ENCODE data around the gene MTERF2.
A peak's percentile ranks its signal among the peaks of the same experiment; 100 is the strongest.
"Not testable (repeated sequence)": the region's sequence is repeated elsewhere in the genome, so short reads cannot be mapped to it uniquely, and the experiment has no call there.

MTERF2 gene

GRCh38 chr12:106999446-106999845, 12.5 kb upstream of the MTERF2 start:
- no peak overlapping the region for H3K23ac ChIP-seq (ENCODE audit: low read length)
- no CpG with 5 or more reads among the region's 6 CpGs for WGBS (ENCODE audit: extremely low coverage, insufficient coverage, low lambda C conversion rate)
- no peak overlapping the region for H2BK15ac ChIP-seq (replicated peaks; ENCODE audit: low read depth)
- no peak overlapping the region for H3K18ac ChIP-seq (ENCODE audit: low read length)
- H3K27me3 ChIP-seq (ENCODE audit: insufficient read depth, low read length, poor library complexity): no peaks in the 10 kb centered on the region
- no peak overlapping the region for H2AK5ac ChIP-seq (ENCODE audit: low read length)
- H3K4me3 ChIP-seq (ENCODE audit: low read length): no peak overlapping the region
- no peaks in the 10 kb centered on the region for H3K79me1 ChIP-seq (ENCODE audit: low read length)
- no peak for DNase-seq
- no peak overlapping the region for H2BK120ac ChIP-seq (ENCODE audit: low read depth, low read length)
- H4K5ac ChIP-seq (ENCODE audit: low read length): no peak overlapping the region
- H3K36me3 ChIP-seq (ENCODE audit: control insufficient read depth, insufficient read depth, low read length): no peaks in the 10 kb centered on the region
- no peak overlapping the region for H4K8ac ChIP-seq (ENCODE audit: low read depth, low read length)
- H3K79me2 ChIP-seq (ENCODE audit: control insufficient read depth, insufficient read depth, low read length): no peaks in the 10 kb centered on the region
- no peak overlapping the region for H3K4ac ChIP-seq (ENCODE audit: low read depth, low read length)
- H2BK5ac ChIP-seq (ENCODE audit: low read length): no peak overlapping the region
- H3K9ac ChIP-seq (ENCODE audit: low read length): no peak overlapping the region
- no peak overlapping the region for H3K4me2 ChIP-seq (ENCODE audit: low read length)
- H3K27ac ChIP-seq (ENCODE audit: low read depth, low read length): no peak overlapping the region
- no peaks in the 10 kb centered on the region for H3K4me1 ChIP-seq (ENCODE audit: control insufficient read depth, low read depth, low read length)
- no peak overlapping the region for H3K56ac ChIP-seq (ENCODE audit: low read length)

GRCh38 chr12:106997916-106998315, 11.0 kb upstream of the MTERF2 start:
- Histone ChIP-seq H2BK5ac (ENCODE audit: low read length) (no peak overlapping the region), H4K8ac (ENCODE audit: low read depth, low read length) (no peak overlapping the region), H2BK120ac (ENCODE audit: low read depth, low read length) (no peak overlapping the region), H3K4me1 (ENCODE audit: control insufficient read depth, low read depth, low read length) (no peaks in the 10 kb centered on the region), H3K27me3 (ENCODE audit: insufficient read depth, low read length, poor library complexity) (no peaks in the 10 kb centered on the region), H3K79me1 (ENCODE audit: low read length) (no peaks in the 10 kb centered on the region), H3K79me2 (ENCODE audit: control insufficient read depth, insufficient read depth, low read length) (no peaks in the 10 kb centered on the region), H3K36me3 (ENCODE audit: control insufficient read depth, insufficient read depth, low read length) (no peaks in the 10 kb centered on the region), H4K5ac (ENCODE audit: low read length) (no peak overlapping the region), H2AK5ac (ENCODE audit: low read length) (no peak overlapping the region), H3K4ac (ENCODE audit: low read depth, low read length) (no peak overlapping the region), H3K27ac (ENCODE audit: low read depth, low read length) (no peak overlapping the region), H3K4me2 (ENCODE audit: low read length) (no peak overlapping the region), H3K18ac (ENCODE audit: low read length) (no peak overlapping the region), H3K23ac (ENCODE audit: low read length) (no peak overlapping the region), H3K56ac (ENCODE audit: low read length) (no peak overlapping the region), H2BK15ac (replicated peaks; ENCODE audit: low read depth) (no peak overlapping the region), H3K9ac (ENCODE audit: low read length) (no peak overlapping the region), H3K4me3 (ENCODE audit: low read length) (no peak overlapping the region)
- WGBS (ENCODE audit: extremely low coverage, insufficient coverage, low lambda C conversion rate): no CpG with 5 or more reads among the region's 1 CpG
- no peak for DNase-seq

DNA sequence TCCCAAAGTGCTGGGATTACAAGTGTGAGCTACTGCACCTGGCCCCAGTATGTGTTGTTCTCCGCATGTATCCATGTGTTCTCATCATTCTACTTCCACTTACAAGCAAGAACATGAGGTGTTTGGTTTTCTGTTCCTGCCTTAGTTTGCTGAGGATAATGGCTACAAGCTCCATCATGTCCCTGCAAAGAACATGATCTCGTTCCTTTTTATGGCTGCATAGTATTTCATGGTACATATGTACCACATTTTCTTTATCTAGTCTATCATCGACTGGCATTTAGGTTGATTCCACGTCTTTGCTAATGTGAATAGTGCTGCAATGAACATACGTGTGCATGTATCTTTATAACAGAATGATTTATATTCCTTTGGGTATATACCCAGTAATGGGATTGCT, 9.2 kb upstream of the MTERF2 start:
- H2BK15ac ChIP-seq (replicated peaks; ENCODE audit: low read depth); H3K18ac ChIP-seq (ENCODE audit: low read length); H3K56ac ChIP-seq (ENCODE audit: low read length); H2AK5ac ChIP-seq (ENCODE audit: low read length); H2BK120ac ChIP-seq (ENCODE audit: low read depth, low read length); DNase-seq; H4K5ac ChIP-seq (ENCODE audit: low read length); H3K36me3 ChIP-seq (ENCODE audit: control insufficient read depth, insufficient read depth, low read length); H4K8ac ChIP-seq (ENCODE audit: low read depth, low read length); H3K9ac ChIP-seq (ENCODE audit: low read length); H3K27me3 ChIP-seq (ENCODE audit: insufficient read depth, low read length, poor library complexity); H3K79me1 ChIP-seq (ENCODE audit: low read length); H3K23ac ChIP-seq (ENCODE audit: low read length); H3K27ac ChIP-seq (ENCODE audit: low read depth, low read length); H3K4me2 ChIP-seq (ENCODE audit: low read length); H2BK5ac ChIP-seq (ENCODE audit: low read length); H3K4ac ChIP-seq (ENCODE audit: low read depth, low read length); H3K4me1 ChIP-seq (ENCODE audit: control insufficient read depth, low read depth, low read length); H3K79me2 ChIP-seq (ENCODE audit: control insufficient read depth, insufficient read depth, low read length); H3K4me3 ChIP-seq (ENCODE audit: low read length): not testable (repeated sequence)
- WGBS (ENCODE audit: extremely low coverage, insufficient coverage, low lambda C conversion rate): no CpG with 5 or more reads among the region's 5 CpGs

GRCh38 chr12:106994579-106995220, 7.8 kb upstream of the MTERF2 start:
- no peak overlapping the region for H2BK15ac ChIP-seq (replicated peaks; ENCODE audit: low read depth)
- no CpG with 5 or more reads among the region's 2 CpGs for WGBS (ENCODE audit: extremely low coverage, insufficient coverage, low lambda C conversion rate)
- H3K79me1 ChIP-seq (ENCODE audit: low read length): no peaks in the 10 kb centered on the region
- H3K27me3 ChIP-seq (ENCODE audit: insufficient read depth, low read length, poor library complexity): no peaks in the 10 kb centered on the region
- no peak overlapping the region for H4K5ac ChIP-seq (ENCODE audit: low read length)
- H3K18ac ChIP-seq (ENCODE audit: low read length): no peak overlapping the region
- H3K4me1 ChIP-seq (ENCODE audit: control insufficient read depth, low read depth, low read length): no peaks in the 10 kb centered on the region
- H3K36me3 ChIP-seq (ENCODE audit: control insufficient read depth, insufficient read depth, low read length): no peaks in the 10 kb centered on the region
- no peak overlapping the region for H2BK5ac ChIP-seq (ENCODE audit: low read length)
- H4K8ac ChIP-seq (ENCODE audit: low read depth, low read length): no peak overlapping the region
- no peak overlapping the region for H2BK120ac ChIP-seq (ENCODE audit: low read depth, low read length)
- H3K4ac ChIP-seq (ENCODE audit: low read depth, low read length): no peak overlapping the region
- no peak overlapping the region for H3K27ac ChIP-seq (ENCODE audit: low read depth, low read length)
- H3K23ac ChIP-seq (ENCODE audit: low read length): no peak overlapping the region
- no peak overlapping the region for H2AK5ac ChIP-seq (ENCODE audit: low read length)
- DNase-seq: no peak
- H3K79me2 ChIP-seq (ENCODE audit: control insufficient read depth, insufficient read depth, low read length): no peaks in the 10 kb centered on the region
- no peak overlapping the region for H3K4me2 ChIP-seq (ENCODE audit: low read length)
- H3K4me3 ChIP-seq (ENCODE audit: low read length): no peak overlapping the region
- H3K56ac ChIP-seq (ENCODE audit: low read length): no peak overlapping the region
- no peak overlapping the region for H3K9ac ChIP-seq (ENCODE audit: low read length)

DNA sequence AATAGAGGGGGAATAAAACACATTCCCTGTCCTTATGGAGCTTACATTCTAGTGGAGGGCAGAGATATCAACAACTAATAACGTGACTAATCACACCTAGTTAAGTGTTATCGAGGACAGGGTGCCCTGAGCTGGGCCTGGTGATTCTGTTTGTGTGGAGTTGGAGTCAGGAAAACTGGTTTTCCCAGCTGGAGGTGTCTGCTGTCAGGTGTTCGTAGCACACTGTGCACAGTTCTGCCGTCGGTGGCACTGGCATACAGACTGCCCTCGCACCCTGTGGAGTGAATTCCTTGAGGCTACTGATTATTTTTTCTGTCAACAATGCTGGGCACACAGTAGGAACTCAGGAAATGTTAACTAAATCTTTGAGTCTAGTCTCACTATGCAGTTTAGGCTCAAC, 900 bp upstream of the MTERF2 start:
- DNase-seq: peak; percentile 44
- no peak overlapping the region for H3K27ac ChIP-seq (ENCODE audit: low read depth, low read length)

GRCh38 chr12:106986135-106986534, 811 bp downstream of the MTERF2 start:
- Histone ChIP-seq H3K4me2 (ENCODE audit: low read length) (peak overlapping the region; percentile 81), H3K27ac (ENCODE audit: low read depth, low read length) (no peak overlapping the region), H3K27me3 (ENCODE audit: insufficient read depth, low read length, poor library complexity) (no peaks in the 10 kb centered on the region), H3K23ac (ENCODE audit: low read length) (no peak overlapping the region), H2BK120ac (ENCODE audit: low read depth, low read length) (no peak overlapping the region), H3K4me3 (ENCODE audit: low read length) (peak overlapping the region; percentile 69), H3K4me1 (ENCODE audit: control insufficient read depth, low read depth, low read length) (peaks cover 3% of the 10 kb centered on the region), H2AK5ac (ENCODE audit: low read length) (no peak overlapping the region), H3K9ac (ENCODE audit: low read length) (peak overlapping the region; percentile 79), H3K79me1 (ENCODE audit: low read length) (peaks cover 2% of the 10 kb centered on the region), H3K79me2 (ENCODE audit: control insufficient read depth, insufficient read depth, low read length) (no peaks in the 10 kb centered on the region), H3K56ac (ENCODE audit: low read length) (peak overlapping the region; percentile 88), H2BK5ac (ENCODE audit: low read length) (no peak overlapping the region), H4K5ac (ENCODE audit: low read length) (no peak overlapping the region), H3K4ac (ENCODE audit: low read depth, low read length) (no peak overlapping the region), H2BK15ac (replicated peaks; ENCODE audit: low read depth) (no peak overlapping the region), H4K8ac (ENCODE audit: low read depth, low read length) (no peak overlapping the region), H3K18ac (ENCODE audit: low read length) (no peak overlapping the region), H3K36me3 (ENCODE audit: control insufficient read depth, insufficient read depth, low read length) (no peaks in the 10 kb centered on the region)
- WGBS (ENCODE audit: extremely low coverage, insufficient coverage, low lambda C conversion rate): no CpG with 5 or more reads among the region's 4 CpGs
- DNase-seq: no peak

More for the DNA sequence above, 900 bp upstream of the MTERF2 start:
- Histone ChIP-seq H3K27me3 (ENCODE audit: insufficient read depth, low read length, poor library complexity) (no peaks in the 10 kb centered on the region), H3K79me1 (ENCODE audit: low read length) (peaks cover 2% of the 10 kb centered on the region), H4K5ac (ENCODE audit: low read length) (no peak overlapping the region), H3K4ac (ENCODE audit: low read depth, low read length) (no peak overlapping the region), H2BK15ac (replicated peaks; ENCODE audit: low read depth) (no peak overlapping the region), H4K8ac (ENCODE audit: low read depth, low read length) (no peak overlapping the region), H3K23ac (ENCODE audit: low read length) (no peak overlapping the region), H3K18ac (ENCODE audit: low read length) (no peak overlapping the region), H2BK120ac (ENCODE audit: low read depth, low read length) (no peak overlapping the region), H3K4me2 (ENCODE audit: low read length) (no peak overlapping the region), H3K4me1 (ENCODE audit: control insufficient read depth, low read depth, low read length) (peaks cover 3% of the 10 kb centered on the region), H2BK5ac (ENCODE audit: low read length) (no peak overlapping the region), H3K4me3 (ENCODE audit: low read length) (no peak overlapping the region), H3K36me3 (ENCODE audit: control insufficient read depth, insufficient read depth, low read length) (no peaks in the 10 kb centered on the region), H3K56ac (ENCODE audit: low read length) (no peak overlapping the region), H3K9ac (ENCODE audit: low read length) (no peak overlapping the region), H2AK5ac (ENCODE audit: low read length) (no peak overlapping the region), H3K79me2 (ENCODE audit: control insufficient read depth, insufficient read depth, low read length) (no peaks in the 10 kb centered on the region)
- WGBS (ENCODE audit: extremely low coverage, insufficient coverage, low lambda C conversion rate): no CpG with 5 or more reads among the region's 6 CpGs
